HG03520 (cell line): ENCODE results near the gene LENG1.
A peak's percentile ranks its signal among the peaks of the same experiment; 100 is the strongest.

ENCODE experiments used
- ATAC-seq: cut with Tn5 transposase; IDR thresholded peaks from one replicate; pipeline ENCODE4 v1.9.1; 2021; ENCODE audit warnings: mild to moderate bottlenecking, moderate library complexity; ENCODE audit not compliant: unreplicated experiment

The LENG1 gene

DNA sequence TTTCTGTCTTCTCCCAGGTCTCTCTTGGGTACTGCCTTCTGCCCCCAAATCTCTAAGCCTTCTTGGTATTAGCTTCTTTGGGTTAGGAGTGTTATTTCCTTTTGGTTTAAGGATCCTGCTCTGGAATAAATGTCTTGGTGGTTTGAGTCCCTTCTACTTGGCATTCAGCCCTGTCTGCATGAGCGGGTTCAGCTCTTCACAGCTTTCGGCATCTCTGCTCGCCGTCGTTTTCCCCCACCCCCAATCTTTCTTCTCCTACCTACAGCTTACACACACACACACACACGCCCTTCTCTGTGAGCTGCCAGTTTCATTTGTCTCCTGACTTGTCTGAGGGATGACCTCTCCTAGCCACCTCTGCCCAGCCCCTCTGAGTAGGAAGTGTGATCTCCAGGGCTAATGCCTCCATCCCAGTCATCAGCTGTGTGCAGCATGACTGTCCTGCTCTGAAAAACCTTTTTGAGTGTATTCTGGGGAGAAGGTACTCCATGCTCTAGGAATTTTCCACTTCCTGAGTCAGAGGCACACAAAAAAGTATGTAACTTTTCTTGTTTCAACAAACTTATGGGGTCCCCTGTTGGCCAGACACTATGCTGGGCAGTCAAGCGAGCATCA is 17.2 kb downstream of the LENG1 start:
- no peak for ATAC-seq

- no peak for ATAC-seq
These were observed 18.2 kb downstream of the LENG1 start for GRCh38 chr19:54141356-54141755.

DNA sequence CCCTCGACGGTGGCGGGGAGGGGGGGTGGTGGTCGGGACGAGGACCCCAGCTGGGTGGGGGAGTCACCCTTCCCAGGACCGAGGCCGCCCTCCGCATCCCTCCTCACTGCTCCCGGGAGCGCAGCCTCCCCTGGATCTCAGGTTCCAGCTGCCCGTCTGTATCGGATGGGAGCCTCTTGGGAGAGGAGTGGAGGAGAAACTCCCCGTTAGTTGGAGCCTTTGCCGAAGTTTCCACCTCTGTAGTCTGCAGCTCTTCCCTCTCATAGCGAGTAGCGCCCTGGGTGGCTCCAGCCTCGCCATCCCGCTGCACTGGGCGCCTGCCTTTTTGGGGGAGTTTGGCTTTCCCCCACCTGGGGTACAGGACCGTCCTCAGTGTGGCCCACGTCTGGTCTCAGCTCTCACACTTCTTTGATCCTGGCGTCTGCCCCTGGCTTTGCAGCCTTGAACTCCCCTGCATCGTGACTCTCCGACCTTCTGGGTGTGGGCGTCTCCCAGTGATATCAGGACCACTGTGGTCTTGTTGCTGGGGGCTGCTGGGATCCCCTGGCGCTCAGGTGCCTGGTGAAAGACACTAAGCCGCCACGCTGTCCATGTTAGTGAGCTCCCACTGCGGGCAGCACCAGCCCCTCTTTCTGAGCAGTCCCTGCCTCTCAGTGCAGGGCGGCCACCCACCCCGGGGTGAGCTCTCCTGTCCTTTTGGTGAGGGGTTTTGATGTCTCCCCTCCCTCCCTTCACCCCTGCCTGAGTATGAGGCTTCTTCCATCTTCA is 20.8 kb downstream of the LENG1 start:
- ATAC-seq, result no peak

GRCh38 chr19:54137699-54138488 is 21.6 kb downstream of the LENG1 start, which contains the start of gene CNOT3:
TSS of gene CNOT3 (plus strand) at chr19:54137762. CDS start at chr19:54142979, 5,217 bp downstream.
- ATAC-seq, result no peak

DNA sequence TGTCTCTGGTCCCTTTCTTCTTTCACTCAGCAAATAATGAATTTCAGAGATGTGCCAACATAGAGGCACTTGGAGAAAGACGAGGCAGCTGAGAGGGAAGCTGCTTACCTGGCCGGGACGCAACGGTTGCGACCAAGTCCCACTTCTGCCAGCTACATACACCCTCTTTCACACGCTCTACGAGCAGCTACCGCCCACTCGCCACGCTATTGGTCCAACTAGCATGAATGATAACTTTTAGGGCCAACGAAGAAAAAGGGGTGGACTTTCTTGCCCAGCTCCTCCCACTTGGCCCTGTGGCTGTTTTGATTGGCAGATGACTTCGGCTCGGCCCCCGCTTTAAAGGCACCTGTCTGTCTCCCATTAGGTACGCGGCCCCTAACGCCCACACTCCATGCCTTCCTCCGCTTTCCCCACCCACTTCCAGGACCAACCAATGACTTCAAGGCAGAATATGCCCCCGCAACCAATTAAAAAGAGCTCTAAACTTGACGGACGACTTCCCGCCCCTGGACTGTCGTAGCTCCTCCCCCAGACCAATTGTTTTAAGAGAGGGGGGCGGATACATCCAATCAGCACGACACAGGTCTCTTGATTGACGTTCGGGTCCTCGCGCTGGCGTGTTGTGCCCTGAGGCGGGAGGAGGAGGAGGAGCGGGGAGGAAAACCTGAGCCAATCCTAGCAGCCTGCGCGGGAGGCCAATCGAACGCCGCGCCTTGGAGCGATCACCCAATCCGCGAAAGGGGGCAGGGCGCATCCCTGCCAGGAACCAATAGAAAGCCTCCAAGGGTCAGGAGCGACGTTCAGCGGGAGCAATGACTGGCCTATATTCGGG is 22.4 kb downstream of the LENG1 start:
- ATAC-seq, result peak; percentile 75

DNA sequence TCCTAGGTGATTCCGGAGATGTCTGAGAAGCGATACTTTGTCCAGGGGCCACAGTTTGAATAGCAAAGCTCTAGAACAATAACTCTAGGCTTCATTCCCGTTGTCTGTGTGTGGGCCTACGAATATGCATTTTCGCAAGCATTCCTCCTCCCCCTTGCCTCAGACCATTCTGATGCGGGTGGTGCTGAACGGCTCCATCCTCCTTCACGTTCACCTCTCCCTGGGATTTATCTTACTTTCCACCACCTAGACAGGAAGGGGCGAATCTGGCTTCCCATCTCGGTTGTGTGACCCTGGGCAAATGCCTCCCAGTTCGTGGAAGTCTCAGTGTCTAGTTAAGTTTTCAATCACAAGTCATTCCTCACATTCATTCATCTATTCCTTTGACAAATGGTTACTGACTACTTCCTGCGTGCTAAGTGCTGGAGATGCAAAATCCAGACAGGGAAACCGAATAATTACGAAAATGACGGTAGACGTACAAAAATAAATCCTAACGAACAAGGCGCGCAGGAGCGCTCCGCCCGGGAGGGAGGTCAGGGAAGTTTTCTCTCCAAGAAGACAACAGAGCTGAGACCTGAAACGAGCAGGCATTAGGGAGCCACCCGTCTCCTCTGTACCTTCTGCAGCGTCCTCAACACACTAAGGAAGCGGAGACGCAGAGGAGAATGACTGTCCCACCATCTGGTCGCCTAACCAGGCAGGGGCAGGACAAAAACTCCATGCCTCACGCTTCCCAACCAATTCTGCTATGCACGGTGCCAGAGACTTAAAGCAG is 23.2 kb downstream of the LENG1 start:
- ATAC-seq, result no peak

- ATAC-seq, result no peak
These were observed 25.4 kb downstream of the LENG1 start for GRCh38 chr19:54133957-54134590.

DNA sequence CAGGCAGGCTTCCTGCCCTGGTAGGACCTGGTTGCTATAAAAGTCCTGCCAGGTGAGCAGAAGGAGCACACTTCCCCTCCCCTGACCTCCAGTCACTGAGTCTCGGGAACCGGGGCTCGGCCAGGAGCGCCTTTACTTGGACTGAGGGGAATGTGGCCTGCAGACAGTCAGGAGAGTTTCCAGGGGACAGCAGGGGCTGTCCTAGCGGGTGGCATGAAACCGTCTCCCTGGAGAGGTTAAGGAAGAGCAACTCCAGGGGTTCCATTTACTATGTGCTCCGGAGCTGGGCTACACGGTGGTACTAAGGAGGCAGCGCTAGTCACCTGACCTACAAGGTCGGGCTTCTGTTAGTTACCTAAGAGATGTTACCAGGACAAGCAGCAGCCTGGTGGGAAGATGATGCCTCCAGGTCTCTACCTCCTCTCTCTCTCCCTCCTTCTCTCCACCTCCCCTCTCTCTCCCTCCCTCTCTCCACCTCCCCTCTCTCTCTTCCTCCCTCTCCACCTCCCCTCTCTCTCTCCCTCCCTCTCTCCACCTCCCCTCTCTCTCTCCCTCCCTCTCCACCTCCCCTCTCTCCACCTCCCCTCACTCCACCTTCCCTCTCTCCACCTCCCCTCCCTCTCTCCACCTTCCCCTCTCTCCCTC is 26.1 kb downstream of the LENG1 start:
- ATAC-seq, result no peak

- ATAC-seq, result no peak
These were observed 29.9 kb downstream of the LENG1 start for GRCh38 chr19:54129617-54129996.

DNA sequence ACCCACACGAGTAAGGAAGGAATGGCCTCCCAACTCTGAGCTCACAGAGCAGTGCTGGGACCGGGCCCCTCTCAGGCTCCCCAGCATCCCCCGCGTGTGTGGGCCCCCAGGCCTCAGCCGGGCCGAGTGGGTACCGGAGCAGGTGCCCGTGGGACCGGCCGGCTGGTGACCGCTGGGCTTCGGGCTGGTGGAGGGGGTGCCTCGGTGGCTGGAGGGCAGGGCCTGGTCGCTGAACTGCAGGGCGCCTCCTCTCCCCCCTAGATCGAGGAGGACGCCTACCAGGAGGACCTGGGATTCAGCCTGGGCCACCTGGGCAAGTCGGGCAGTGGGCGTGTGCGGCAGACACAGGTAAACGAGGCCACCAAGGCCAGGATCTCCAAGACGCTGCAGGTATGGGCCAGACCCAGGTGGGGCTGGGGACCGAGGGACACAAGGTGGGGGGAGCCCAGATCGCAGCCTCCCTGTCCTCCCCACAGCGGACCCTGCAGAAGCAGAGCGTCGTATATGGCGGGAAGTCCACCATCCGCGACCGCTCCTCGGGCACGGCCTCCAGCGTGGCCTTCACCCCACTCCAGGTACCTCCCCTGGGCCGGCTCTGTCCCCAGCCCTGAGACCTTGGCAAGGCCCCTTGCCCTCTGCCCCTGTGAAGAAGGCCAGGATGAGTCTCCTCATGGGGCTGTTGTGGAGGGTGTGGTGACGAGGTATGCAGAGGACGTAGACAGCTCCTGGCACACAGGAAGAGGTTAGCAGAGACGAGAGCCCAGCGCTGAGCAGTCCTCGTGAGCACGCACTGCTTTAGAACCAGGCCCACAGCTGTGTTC is 30.5 kb downstream of the LENG1 start:
- no peak for ATAC-seq

GRCh38 chr19:54128441-54128725 is 31.1 kb downstream of the LENG1 start:
- ATAC-seq, result no peak

DNA sequence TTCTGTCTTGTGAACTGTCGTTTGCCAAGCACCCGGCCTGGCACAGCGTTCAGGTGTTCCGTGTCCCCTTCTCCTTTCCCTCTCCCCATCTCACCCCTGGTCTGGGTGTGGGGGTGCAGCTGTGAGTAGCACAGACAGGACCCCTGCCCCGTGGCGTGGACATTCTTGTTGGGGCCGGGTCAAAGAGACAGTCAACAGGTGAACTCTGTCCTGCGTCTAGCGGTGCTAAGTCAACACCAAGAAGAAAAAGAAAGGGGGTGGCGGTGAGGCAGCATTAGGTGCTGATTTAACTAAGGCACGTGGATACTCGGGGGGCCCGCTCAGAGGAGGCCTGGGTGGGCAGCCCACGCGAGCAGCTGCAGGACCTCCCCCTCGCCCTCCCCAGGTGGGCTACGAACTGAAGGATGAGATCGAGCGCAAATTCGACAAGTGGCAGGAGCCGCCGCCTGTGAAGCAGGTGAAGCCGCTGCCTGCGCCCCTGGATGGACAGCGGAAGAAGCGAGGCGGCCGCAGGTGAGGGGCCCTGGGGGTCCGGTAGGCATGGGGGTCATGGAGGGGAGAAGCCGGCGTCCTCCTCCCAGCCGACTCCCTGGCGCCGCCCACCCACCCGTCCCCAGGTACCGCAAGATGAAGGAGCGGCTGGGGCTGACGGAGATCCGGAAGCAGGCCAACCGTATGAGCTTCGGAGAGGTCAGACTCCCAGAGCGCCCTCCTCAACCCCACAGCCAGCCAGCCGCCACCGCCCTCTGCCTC is 31.7 kb downstream of the LENG1 start:
- ATAC-seq, result no peak

- ATAC-seq, result no peak
These were observed 33.8 kb downstream of the LENG1 start for GRCh38 chr19:54125713-54126112.

DNA sequence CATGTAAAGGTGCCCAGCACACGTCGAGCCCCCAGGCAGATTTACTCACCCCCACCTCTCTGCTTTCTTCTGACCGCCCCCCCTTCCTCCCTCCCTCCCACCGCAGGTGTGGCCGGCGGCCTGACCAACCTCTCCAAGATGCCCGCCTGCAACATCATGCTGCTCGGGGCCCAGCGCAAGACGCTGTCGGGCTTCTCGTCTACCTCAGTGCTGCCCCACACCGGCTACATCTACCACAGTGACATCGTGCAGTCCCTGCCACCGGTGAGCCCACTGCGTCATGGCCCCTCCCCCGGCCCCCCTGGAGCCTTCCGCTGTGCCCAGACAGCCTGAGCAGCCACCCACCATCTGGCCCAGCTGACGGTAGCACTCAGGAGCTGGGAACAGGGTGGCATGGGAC is 35.1 kb downstream of the LENG1 start:
- no peak for ATAC-seq

- no peak for ATAC-seq
These were observed 35.8 kb downstream of the LENG1 start for GRCh38 chr19:54123682-54124081.

DNA sequence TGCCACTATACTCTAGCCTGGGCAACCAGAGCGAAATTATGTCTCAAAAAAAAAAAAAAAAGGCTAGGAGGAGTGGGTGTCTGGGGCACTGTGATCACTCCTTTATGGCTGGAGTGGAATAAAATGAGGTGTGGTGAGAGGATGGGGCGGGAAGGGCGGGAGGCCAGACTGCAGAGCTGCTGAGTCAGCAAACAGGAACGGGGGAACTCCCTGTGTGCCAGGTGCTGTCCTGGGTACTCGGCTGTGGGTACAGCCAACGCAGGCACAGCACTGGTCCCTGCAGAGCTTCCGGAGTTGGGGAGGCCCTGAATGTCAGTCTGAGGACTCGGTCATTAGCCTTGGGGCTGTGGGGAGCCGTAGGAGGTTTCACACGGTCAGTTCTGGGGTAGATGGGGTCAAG is 38.3 kb downstream of the LENG1 start:
- no peak for ATAC-seq

DNA sequence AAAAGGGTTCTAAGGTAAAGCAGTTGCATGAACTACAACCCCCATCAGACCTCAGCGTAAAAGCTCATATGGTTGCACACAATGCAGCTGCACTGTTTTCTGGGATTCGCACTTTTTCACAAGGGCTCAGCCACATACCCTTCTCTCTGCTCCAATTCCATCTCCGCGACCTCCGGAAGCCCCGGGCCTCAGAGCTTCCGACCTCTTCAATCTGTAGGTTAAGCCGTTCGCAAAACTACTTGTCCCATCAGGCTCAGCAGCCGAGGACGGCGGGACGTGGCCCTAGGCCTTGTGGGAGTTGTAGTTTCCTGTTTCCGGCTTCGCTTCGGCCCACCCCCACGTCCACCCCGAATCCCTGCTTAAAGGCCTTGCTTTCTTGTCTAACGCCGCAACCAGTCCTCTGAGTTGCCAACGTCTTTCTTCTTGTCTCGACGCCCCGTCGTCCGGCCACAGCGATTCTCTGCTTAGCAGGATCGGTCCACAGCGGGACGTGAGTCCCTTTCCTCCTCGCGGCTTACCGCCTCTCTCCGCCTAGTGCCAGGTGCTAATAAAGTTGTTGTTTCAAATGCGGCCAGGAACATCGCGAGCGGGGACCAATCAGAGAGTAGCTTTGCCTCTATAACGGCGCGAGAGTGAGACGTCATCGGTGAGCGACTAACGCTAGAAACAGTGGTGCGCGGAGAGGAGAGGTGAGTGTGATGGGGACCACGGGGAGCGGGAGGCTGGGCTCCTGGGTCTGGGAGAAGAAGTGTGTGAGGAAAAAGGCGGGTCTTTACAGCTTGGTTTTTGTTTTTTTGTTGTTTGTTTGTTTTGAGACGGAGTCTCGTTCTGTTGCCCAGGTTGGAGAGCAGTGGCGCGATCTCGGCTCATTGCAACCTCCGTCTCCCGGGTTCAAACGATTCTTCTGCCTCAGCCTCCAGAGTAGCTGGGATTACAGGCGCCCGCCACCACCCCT is 44.1 kb downstream of the LENG1 start, which contains the start of the genes PRPF31 and TFPT:
PRPF31 (plus strand) TSS at position 646 of the 955 bp plus-strand sequence. CDS start 2,525 bp downstream, outside the sequence.
TFPT (minus strand) TSS at position 549 of the 955 bp plus-strand sequence; CDS start at position 161, 388 bp downstream.
- ATAC-seq, result peak; percentile 72
